SKM-1 treated with dmso at 0.1 percent for 144 hours (cell line): ENCODE results near the gene NXPH3.
"Not testable (repeated sequence)": the region's sequence is repeated elsewhere in the genome, so short reads cannot be mapped to it uniquely, and the experiment has no call there.

Experiments
- DNase-seq: peaks from one replicate; lab custom pipeline; 2025; ENCODE audit not compliant: unreplicated experiment; lab: John Stamatoyannopoulos, UW

Gene NXPH3

DNA sequence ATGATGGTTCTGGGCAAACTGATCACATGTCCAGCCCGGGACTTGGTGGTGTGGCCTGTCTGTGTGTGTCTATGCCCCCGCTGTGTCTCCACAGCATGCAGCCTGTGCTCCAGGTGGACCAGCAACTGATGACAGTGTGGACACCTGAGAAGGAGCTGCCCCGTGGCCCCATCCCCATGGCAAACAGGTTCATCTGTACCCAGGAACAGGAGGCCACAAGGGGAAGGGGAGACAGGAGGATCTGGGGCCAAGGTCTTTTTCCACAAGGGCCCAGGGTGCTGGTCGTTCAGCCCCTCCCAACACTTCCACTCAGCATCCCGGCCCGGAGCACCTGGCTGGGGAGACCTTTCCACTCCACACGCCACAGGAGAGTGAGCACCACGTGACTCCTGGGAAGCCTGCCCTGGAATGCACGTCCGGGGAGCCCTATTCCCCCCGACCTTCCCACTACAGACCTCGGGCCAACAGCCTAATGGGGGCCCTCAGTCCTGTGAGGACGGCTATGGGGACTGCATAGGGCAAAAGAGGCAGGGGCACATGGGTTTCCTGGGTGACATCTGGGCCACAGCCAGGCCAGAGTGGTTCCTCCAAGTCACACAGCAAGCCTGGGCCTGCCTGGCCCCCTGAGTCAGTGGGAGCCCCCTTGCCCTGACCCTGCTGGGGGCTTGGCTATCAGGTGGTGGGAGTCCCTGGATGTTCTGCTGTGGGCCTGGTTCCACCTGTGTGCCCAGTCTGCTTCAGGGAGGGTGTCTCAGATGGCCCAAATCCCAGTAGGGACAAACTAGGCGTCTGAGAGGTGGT, 20.8 kb upstream of the NXPH3 start:
- no peak for DNase-seq

DNA sequence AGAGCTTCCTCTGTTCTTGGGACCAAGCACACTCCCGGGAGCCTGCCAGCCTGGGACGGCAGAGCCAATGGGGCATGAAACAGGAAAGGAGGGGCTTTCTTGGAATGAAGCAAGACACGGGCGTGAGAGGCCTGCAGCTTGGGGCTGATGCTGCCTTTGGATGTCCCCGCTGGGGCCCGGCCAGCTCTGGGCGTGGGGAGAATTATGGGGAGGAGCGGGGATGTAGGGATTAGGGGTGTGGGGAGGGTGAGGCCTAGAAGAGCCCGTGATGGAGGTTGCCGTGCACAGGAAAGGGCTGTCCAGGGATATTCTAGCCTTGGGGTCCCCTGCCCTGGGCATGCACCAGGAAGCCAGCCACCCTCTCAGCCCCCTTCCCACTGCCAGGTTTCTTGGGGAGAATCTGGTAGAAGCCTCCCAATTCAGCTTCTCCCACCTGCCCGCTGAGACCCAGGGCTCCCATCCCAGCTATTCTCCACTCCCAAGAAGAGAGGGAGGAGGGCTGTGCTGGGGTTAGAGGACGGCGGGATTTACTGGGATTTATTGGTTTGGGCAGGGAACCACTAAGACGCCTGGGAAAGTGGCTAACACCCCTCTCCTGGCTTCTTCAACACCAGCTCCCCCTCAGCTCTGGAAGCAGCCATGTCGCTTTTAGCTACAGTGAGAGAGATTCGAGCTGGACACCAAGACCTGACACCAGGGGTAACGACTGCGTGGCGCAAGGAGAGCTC, 20.0 kb upstream of the NXPH3 start:
- DNase-seq, result no peak

DNA sequence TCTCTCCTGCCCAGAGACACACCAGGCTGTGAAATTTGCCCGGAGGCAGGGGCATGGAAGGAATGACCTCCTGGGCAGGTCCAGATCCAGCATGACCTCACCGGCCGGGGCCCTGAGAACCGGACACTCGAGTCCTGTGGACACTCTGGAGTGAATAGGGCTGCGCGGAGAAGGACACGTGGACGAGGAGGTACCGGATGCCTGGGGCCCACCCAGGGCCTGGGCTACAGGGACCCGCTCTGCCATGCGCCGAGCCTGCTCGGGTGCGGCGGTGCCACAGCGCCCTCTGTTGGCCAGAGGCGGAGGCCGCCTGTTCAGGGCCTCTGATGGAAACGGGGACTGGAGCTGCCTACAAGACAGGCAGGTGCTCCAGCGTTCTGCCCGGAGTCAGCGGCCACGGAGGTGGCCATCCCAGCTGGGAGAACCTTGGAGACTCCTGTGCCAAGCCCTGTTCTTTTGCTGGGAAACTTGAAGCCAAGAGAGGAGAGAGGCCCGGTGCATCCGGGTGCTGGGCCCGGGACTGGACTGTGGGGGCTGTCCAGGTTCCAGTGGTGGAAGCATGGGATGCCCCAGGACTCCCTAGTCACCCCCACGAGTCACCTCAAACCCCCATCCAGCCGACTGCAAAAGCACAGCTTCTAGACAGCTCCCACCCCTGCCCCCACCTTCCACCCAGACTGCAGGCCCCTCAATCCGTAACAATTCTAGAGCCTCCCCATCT, 19.3 kb upstream of the NXPH3 start:
- DNase-seq, result peak; percentile 51

DNA sequence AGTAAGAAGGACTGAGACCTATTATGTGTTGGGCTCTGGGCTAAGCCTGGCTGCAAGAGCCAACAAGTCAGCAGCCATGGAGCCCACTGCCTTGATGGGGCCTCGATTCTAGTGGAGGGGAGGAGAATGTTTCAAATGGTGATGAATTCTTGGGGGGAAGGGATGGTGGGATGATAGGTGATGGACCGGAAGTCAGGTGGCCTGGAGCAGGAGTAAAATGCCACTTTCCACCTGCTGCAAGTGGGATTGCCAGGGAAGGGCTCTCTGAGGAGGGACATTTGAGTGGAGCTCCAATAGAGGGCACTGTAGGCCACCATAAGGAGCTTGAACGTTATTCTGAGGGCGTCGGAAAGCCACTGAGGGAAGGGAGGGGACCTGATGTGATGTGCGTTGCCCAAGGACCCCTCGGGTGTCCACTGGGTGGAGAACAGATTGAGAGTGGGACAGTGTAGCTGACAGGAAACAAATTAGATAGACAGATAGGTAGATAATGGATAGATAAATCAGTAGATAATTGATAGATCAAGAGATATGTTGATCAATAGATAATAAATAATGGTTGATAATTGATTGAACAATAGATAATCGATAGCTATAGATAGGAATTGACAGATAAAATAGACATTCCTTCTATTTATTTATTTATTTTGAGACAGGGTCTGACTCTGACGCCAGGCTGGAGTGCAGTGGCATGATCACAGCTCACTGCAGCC, 18.2 kb upstream of the NXPH3 start:
- peak; percentile 56 for DNase-seq

DNA sequence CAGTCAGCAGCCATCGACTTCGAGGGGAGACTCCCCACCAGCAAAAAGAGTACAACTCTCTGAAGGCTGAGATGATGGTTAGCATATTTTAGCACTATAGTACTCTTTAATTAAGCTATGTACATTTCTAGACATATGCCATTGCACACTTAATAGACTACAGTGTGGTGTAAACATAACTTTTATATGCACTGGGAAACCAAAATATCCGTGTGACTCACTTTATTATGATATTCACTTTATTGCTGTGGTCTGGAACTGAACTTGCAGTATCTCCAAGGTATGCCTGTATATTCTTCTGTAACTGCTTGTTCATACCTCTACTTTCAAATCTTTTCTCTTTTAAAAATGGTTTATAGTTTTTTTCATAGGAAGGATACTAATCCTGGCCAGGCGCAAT, 11.0 kb upstream of the NXPH3 start:
- DNase-seq, result no peak

DNA sequence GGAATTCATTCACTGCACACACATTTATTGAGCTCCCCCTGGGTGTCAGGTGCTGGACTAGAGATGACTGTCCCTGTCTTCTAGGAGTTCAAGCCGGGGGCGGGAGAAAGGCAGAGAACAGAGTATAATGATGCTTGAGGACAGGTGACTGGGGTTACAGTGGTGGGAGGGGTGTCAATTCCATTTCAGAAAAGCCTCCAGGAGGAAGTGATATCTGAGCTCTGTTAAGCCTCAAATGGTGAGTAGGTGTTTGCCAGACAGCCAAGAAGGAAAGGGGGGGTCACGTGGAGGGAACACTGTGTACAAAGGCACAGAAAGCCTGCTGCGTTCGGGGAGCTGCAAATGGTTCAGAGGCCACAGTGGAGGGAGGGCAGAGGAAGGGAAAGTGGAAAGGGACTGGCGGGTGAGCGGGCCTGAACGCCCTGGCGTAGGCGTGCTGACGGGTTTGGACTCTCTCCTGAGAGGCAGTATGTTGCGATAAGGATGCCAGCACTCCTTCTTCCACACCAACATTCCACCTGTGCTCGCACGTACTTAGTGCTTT, 9.7 kb upstream of the NXPH3 start:
- no peak for DNase-seq

DNA sequence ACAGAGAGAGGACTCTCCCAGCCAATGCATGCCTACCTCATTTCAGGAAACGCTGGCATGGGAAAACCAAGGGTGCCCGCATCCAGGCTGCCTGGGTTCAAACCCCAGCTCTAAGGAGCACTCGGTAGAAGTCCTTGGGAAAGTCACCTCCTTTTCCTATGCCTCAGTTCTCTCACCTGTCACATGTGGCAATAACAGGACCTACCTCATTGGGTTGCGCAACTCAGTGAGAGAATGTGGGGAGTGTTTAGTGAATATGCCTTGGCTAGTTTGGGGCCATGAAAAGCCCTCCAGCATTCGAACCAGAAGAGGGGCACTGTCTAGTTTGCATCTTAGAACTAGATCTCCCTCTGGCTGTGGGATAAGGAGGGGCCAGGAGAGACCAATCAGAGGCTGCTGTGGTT, 9.0 kb upstream of the NXPH3 start:
- no peak for DNase-seq

DNA sequence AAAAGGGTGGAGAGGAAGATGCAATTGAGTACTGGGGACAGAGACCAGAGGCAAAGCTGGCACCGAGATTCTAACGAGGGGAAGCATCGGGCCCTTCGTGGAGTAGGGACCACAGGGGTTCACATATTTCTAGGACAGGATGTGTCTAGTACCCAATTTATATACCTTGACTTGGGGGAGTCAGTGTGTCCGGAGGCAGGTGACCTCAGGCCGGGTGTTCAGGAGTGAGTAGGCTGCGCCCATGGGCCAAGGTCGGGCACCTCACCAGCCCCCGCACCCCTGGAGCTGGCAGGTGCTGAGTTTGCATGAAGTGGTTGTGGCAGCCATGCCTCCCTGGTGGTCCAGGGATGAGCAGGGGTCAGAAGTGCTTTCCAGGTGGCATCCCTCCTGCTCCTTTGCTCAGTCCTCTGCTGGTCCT, 8.6 kb upstream of the NXPH3 start:
- DNase-seq, result no peak

DNA sequence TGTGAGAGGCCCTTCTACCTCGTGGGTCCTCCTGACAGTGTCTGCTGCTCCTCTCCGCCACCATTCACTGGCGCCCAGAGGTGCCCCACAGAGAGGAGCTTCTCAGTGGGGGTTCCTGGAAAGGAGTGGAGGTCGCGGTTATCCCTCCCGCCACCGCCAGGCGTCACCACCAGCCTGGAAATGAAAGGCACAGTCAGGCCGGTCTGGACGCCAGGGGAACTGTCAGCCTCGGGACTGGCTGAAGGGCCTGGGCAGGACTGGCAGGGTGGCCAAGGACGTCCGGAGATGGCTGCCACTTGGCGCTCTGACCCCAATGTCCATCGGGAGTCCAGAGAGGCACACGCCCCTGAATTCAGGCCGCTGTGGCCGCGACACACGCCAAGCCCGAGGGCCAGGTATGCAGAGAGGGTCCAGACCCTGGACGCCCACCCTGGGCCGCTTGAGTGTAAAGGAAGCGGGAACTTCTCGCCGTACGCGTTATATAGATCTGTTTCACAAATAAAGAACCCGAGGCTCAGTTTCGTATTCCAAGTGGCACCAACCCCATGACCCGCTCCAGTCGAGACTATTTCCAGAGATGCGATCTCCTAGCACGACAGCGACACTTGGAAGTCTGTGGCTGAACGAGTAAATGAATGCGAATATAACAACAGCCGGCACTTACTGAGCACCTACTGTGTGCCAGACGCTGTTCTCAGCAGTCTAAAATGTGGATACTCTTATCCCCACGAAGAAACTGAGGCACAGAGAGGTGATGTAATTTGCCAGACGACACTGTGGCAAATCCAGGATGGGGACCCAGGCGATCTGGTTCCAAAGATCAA, 7.6 kb upstream of the NXPH3 start:
- DNase-seq, result peak; percentile 74

DNA sequence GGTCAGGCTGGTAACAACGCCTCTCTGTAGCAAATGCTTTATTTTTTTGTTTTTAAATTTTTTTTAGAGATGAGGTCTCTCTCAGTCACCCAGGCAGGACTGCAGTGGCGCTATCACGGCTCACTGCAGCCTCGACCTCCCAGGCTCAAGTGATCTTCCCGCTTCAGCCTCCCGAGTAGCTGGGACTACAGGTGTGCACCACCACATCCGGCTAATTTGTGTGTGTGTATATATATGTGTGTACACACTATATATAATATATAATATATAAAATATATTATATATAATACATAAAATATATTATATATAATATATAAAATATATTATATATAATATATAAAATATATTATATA, 7.0 kb upstream of the NXPH3 start:
- not testable (repeated sequence) for DNase-seq

DNA sequence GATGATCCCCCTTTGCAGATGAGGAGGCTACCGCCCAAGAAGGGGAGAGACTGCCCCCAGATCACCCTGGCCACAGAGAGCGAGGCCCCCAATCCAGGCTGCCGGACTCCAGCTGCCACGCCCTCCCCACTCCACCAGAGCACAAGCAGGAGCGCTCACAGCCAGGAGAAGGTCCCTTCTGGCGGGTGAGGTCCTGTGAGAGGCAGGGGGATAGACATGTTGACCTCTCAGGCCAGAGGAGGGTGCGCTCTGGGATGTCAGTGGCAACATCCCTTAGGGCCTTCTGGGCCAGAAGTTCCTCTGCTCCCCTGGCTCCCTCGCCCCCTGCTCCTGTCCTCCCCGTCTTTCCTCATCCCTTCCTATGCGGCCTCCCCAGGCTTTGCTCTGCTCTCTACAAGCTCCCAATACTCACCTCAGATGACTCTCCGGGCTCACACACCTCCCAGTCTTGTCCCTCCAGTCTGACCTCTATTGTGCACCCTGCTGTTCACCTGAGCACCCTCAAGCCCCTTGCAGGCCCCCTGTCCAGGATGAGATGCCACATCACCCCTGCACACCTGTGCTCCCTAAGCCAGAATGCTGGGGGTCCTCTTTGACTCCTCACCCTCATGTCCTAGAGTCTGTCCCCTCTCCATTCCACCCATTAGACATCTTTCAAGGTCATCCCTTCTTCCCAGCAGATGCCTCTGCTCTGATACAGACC, 5.0 kb upstream of the NXPH3 start:
- DNase-seq, result no peak

DNA sequence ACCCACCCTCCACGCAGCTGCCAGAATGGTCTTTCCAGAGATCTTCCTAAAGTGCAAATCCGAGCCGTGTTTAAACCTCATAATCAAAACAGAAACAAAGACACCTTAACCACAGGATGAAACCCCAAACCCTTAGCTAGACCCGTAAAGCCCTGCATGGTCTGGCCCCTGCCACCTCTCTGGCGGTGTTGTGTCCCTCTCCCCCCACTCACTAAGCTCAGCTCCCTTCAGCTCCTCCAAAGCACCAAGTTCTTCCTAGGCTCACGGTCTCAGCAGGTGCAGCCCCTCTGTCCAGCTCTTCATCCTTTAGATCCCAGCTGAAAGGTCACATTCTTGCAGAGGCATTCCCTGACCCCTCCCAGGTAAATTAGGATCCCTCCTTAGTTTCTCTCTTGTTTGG, 4.4 kb upstream of the NXPH3 start:
- no peak for DNase-seq

DNA sequence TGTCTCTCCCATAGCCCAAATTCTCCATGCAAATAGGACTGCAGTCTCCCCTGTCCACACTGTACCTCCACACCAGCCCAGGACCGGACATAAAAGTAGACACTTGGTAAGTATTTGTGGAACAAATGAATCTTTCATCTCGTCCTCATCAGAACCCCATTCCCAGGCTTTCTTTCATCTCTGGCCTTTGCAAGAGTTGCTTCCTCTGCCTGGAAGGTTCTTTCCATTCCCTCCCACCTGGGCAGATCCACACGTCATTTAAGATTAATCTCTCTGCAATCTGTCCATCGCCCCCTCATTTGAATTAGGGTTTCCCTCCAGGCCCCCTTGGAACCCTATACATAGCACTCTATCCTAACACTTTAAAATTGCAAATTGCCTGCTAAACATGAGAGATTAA, 3.9 kb upstream of the NXPH3 start:
- no peak for DNase-seq

DNA sequence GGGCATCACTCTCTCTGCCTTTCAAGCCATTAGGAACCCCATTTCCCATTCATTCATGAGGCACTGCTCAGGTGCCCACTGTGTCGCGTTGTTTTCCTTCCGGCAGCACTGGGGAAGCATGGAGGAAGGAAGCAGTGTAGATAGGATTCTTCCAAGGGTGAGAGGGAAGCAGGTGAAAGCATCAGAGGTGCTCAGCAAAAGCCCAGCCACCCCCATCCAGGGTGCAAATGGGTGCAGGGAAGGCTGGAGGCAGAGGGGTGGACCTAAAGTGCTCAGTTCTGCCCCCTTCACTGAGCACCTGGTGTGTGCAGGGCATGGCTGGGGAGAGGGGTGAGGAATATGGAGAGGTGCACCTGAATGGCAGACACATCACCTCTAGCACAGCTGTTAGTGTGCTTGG, 3.4 kb upstream of the NXPH3 start:
- DNase-seq, result no peak

DNA sequence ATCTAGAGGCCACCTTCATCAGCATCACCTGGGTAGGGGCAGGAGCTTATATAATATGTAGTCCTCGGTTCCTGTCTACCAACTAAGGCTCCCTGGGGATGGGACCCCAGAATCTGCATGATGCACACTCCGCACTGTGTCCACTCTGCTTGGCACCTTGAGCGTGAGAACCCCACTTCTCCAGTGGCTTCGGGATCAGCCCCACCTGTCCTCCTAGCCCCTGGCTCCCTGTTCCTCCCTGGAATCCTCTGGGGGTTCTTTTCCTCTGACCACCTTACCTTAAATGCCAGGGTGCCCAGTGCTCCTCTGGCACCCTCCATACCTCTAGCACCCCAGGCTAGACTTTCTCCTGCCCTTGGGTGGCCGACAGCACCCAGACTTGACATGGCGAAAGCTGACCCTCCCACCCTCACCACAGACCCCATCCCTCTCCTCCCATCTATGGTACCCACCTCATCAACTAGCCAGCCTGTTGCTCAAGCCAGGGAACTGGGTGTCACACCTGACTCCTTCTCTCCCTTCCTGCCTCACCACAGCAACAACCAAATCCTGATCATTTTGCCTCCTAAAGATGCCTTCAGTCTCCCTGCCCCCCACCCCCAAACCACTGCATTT, 2.8 kb upstream of the NXPH3 start:
- no peak for DNase-seq

DNA sequence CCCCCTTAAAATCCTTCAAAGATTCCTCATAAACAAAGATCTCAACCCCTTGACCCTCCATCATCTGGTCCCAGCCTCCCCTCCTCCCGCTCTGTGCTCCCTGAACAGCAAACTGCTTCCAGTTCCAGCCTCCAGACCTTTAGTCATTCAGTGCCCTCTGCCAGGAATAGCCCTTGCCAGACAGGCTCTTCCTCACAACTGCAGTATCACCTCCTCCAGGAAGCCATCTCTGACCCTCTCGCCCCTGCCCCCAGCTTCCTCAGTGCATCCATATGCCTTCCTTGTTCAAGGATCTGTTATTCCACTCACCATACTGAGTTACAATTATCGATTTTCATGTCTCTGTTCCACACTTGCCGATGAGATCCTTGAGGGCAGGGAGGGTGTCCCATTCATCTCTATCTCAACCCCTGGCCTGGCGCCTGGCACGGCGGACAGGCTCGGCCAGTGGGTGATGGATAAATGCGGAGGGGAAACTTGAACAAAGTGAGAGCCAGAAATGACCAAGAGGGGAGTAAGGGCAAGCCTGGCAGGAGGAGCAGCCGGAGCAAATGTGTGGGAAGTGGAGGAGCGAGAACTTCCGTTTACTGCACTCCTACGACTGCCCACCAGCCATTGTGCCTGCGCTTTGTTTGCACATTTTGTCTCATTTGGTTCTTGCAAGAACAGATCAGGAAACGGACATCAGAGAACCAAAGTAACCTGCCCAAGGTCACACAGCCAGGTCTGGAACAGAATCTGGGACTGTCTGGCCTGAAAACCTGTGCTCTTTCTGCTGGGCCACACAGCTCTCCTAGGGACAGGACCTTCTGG, 2.0 kb upstream of the NXPH3 start:
- DNase-seq, result no peak

DNA sequence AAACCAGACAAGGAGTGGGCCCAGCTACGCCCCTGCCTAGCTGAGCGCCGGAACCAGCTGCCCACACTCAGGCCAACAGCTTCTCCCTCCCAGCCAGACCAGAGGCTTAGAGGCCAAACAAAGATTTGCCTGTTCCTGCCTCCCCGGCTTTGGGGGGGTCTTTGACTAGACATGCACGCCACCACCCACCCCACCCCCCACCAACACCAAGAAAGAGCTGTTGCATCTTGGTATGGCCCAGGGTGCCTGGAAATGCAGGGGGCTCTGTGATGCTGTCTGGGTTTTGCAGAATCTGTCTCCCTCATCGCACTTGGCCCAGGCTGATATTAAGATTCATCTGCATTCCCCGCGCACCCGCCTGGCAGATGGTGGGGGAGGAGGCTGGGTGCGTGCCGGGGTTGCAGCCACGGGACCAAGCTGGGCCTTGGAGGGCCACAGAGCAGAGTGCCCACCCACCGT, 1.3 kb upstream of the NXPH3 start:
- DNase-seq, result no peak

DNA sequence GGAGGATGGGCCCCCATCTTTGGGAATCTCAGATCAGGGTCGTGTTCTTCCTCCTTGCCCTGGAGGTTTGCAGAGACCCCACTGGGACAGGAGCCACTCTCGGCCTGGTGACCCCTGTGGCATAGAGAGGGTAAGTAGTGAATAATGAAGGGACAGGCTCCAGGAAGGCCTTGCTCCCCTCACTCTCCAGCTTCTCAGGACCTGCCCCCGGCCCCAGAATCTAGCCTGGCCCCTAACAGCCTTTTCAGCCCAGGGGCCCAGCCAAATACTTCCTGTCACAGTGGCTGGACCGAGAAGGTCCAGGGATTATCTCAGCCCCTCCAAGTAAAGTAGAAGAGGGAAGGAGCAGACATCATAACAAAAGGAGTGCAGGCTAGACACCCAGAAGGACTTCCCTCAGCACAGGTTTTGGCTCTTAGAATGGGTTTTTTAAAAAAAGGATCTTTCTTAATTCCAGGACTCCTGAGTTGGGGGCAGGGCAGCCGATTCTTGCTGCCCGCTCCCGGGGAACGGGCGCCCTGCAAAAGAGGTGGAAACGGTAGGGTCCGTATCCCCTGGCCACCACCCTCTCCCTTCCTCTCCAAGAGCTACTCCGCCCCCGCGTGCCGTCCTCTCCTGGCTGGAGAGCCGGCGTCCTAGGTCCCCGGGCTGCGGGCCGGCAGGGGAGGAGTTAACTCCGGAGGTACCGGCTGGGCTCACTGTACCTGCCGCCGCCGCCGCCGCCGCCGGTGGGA, 559 bp upstream of the NXPH3 start:
- DNase-seq, result no peak
